Sigmoid colon (tissue), 4 donors: ENCODE data around the gene A2M.

ENCODE experiments used
- EP300 ChIP-seq, 4 donors: sonication (generic); formaldehyde crosslinking; IDR thresholded peaks; one replicate each; pipeline ENCODE4 v1.6.1; 2017; ENCODE audit warnings: antibody characterized with exemption in 4 of 4
- POLR2A ChIP-seq, 2 donors: fragments of 450-650 bp; IDR thresholded peaks; one replicate each; pipeline ENCODE4 v1.6.1; 2016; ENCODE audit warnings: antibody characterized with exemption in 2 of 2, mild to moderate bottlenecking in 2 of 2, moderate library complexity in 2 of 2
- POLR2AphosphoS5 ChIP-seq, 4 donors: sonication (generic); formaldehyde crosslinking; IDR thresholded peaks; one replicate each; pipeline ENCODE4 v1.6.1; 2017; ENCODE audit warnings: antibody characterized with exemption in 4 of 4
- TF ChIP-seq, protein P1 (sequence below), 4 experiments: fragments of 450-650 bp in 3 of 4; fragments of 200-600 bp in 1 of 4; IDR thresholded peaks; one replicate each; pipeline ENCODE4 v1.5.1; 2016 to 2019; ENCODE audit warnings: antibody characterized with exemption in 4 of 4, mild to moderate bottlenecking in 3 of 4, moderate library complexity in 2 of 4

GRCh38 chr12:9143929-9144729 is 28.4 kb upstream of the A2M start:
- TF ChIP-seq POLR2A (IDR thresholded peaks at IDR 0.05), result no peak
- TF ChIP-seq, protein P1, sequence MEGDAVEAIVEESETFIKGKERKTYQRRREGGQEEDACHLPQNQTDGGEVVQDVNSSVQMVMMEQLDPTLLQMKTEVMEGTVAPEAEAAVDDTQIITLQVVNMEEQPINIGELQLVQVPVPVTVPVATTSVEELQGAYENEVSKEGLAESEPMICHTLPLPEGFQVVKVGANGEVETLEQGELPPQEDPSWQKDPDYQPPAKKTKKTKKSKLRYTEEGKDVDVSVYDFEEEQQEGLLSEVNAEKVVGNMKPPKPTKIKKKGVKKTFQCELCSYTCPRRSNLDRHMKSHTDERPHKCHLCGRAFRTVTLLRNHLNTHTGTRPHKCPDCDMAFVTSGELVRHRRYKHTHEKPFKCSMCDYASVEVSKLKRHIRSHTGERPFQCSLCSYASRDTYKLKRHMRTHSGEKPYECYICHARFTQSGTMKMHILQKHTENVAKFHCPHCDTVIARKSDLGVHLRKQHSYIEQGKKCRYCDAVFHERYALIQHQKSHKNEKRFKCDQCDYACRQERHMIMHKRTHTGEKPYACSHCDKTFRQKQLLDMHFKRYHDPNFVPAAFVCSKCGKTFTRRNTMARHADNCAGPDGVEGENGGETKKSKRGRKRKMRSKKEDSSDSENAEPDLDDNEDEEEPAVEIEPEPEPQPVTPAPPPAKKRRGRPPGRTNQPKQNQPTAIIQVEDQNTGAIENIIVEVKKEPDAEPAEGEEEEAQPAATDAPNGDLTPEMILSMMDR (IDR thresholded peaks at IDR 0.05), result no peak
- TF ChIP-seq EP300 (IDR thresholded peaks at IDR 0.05), result no peak
- no peak for TF ChIP-seq POLR2AphosphoS5 (IDR thresholded peaks at IDR 0.05)
